ENCODE results near the gene SCCPDH. TPM values are rescaled to one million over a fixed set of nuclear protein-coding genes. Genes with fewer than 3 reads are reported as not detected.
A peak's percentile ranks its signal among the peaks of the same experiment; 100 is the strongest.

SCCPDH gene
- total and polyA plus RNA-seq, 2 of the 13 experiments (the other 11 are each of a cell fraction or from before 2014, with no cell fraction given): 36.7 to 62.3 TPM

DNA sequence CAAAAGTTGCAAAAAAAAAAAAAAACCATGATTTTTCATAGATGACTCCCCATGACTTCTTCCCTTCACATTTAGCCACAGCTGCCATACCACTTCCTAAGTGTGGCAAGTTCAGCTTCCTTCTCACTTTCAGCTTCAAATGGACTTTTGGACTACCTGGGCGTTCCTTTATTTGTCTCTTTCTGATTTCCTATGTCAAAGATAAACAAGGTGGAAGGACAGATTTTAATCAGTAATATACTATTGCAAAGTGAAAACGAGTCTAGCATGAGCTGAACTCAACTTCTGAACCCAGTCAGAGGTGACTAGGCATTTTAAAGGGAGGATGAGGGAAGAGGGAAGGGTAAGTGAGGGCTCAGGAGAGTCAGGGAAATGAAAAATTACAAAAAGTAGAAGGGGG is 14.4 kb upstream of the SCCPDH start (continued):
- peak; percentile 70; the same call in 1 of the 2 replicates for TF ChIP-seq SOX5 (CRISPR knock-in tag; IDR thresholded peaks at IDR 0.05; ENCODE audit: borderline replicate concordance)
- TF ChIP-seq DR1 (CRISPR knock-in tag; IDR thresholded peaks at IDR 0.05): no peak
- TF ChIP-seq RCOR2 (CRISPR knock-in tag; IDR thresholded peaks at IDR 0.05): peak; percentile 83
- TF ChIP-seq ZNF205 (CRISPR knock-in tag; IDR thresholded peaks at IDR 0.05): no peak
- TF ChIP-seq, protein P1, sequence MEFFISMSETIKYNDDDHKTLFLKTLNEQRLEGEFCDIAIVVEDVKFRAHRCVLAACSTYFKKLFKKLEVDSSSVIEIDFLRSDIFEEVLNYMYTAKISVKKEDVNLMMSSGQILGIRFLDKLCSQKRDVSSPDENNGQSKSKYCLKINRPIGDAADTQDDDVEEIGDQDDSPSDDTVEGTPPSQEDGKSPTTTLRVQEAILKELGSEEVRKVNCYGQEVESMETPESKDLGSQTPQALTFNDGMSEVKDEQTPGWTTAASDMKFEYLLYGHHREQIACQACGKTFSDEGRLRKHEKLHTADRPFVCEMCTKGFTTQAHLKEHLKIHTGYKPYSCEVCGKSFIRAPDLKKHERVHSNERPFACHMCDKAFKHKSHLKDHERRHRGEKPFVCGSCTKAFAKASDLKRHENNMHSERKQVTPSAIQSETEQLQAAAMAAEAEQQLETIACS (CRISPR knock-in tag; IDR thresholded peaks at IDR 0.05): no peak
- TF ChIP-seq ATRX (CRISPR knock-in tag; IDR thresholded peaks at IDR 0.05; ENCODE audit: borderline replicate concordance): no peak
- TF ChIP-seq, protein P2, sequence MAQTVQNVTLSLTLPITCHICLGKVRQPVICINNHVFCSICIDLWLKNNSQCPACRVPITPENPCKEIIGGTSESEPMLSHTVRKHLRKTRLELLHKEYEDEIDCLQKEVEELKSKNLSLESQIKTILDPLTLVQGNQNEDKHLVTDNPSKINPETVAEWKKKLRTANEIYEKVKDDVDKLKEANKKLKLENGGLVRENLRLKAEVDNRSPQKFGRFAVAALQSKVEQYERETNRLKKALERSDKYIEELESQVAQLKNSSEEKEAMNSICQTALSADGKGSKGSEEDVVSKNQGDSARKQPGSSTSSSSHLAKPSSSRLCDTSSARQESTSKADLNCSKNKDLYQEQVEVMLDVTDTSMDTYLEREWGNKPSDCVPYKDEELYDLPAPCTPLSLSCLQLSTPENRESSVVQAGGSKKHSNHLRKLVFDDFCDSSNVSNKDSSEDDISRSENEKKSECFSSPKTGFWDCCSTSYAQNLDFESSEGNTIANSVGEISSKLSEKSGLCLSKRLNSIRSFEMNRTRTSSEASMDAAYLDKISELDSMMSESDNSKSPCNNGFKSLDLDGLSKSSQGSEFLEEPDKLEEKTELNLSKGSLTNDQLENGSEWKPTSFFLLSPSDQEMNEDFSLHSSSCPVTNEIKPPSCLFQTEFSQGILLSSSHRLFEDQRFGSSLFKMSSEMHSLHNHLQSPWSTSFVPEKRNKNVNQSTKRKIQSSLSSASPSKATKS (CRISPR knock-in tag; IDR thresholded peaks at IDR 0.05): no peak
- no peak for TF ChIP-seq ZNF282 (IDR thresholded peaks at IDR 0.05; ENCODE audit: partially characterized antibody)
- TF ChIP-seq BHLHE40 (IDR thresholded peaks at IDR 0.05; ENCODE audit: low read length): no peak
- TF ChIP-seq, protein P3, sequence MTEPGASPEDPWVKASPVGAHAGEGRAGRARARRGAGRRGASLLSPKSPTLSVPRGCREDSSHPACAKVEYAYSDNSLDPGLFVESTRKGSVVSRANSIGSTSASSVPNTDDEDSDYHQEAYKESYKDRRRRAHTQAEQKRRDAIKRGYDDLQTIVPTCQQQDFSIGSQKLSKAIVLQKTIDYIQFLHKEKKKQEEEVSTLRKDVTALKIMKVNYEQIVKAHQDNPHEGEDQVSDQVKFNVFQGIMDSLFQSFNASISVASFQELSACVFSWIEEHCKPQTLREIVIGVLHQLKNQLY (CRISPR knock-in tag; IDR thresholded peaks at IDR 0.05): 0 out of 2 replicates have a peak, but pooled peaks have one; percentile 15
- TF ChIP-seq KLF12 (CRISPR knock-in tag; IDR thresholded peaks at IDR 0.05; ENCODE audit: borderline replicate concordance): no peak; the same call in 1 of the 2 replicates
- no peak for TF ChIP-seq ZNF430 (CRISPR knock-in tag; IDR thresholded peaks at IDR 0.05)
- peak; percentile 92 for TF ChIP-seq NFE2L2 (IDR thresholded peaks at IDR 0.05; ENCODE audit: low read length)
- no peak for TF ChIP-seq TOPORS (CRISPR knock-in tag; IDR thresholded peaks at IDR 0.05)
- TF ChIP-seq FOXA3 (CRISPR knock-in tag; IDR thresholded peaks at IDR 0.05): peak; percentile 93
- TF ChIP-seq SMAD3 (CRISPR knock-in tag; IDR thresholded peaks at IDR 0.05): no peak
- no peak for TF ChIP-seq ZNF577 (CRISPR knock-in tag; IDR thresholded peaks at IDR 0.05; ENCODE audit: borderline replicate concordance, low read depth)
- peak; percentile 55; the same call in 1 of the 2 replicates for TF ChIP-seq FOXA1 (IDR thresholded peaks at IDR 0.05)
- peak; percentile 87 for TF ChIP-seq FOXA1 (CRISPR knock-in tag; IDR thresholded peaks at IDR 0.05)
- TF ChIP-seq KDM1A (CRISPR knock-in tag; IDR thresholded peaks at IDR 0.05): no peak
- TF ChIP-seq, protein P4, sequence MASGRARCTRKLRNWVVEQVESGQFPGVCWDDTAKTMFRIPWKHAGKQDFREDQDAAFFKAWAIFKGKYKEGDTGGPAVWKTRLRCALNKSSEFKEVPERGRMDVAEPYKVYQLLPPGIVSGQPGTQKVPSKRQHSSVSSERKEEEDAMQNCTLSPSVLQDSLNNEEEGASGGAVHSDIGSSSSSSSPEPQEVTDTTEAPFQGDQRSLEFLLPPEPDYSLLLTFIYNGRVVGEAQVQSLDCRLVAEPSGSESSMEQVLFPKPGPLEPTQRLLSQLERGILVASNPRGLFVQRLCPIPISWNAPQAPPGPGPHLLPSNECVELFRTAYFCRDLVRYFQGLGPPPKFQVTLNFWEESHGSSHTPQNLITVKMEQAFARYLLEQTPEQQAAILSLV (CRISPR knock-in tag; IDR thresholded peaks at IDR 0.05; ENCODE audit: borderline replicate concordance): no peak
- TF ChIP-seq KDM5A (IDR thresholded peaks at IDR 0.05; ENCODE audit: borderline replicate concordance, low read length): no peak
- TF ChIP-seq, protein P5, sequence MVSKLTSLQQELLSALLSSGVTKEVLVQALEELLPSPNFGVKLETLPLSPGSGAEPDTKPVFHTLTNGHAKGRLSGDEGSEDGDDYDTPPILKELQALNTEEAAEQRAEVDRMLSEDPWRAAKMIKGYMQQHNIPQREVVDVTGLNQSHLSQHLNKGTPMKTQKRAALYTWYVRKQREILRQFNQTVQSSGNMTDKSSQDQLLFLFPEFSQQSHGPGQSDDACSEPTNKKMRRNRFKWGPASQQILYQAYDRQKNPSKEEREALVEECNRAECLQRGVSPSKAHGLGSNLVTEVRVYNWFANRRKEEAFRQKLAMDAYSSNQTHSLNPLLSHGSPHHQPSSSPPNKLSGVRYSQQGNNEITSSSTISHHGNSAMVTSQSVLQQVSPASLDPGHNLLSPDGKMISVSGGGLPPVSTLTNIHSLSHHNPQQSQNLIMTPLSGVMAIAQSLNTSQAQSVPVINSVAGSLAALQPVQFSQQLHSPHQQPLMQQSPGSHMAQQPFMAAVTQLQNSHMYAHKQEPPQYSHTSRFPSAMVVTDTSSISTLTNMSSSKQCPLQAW (CRISPR knock-in tag; IDR thresholded peaks at IDR 0.05): peak; percentile 49
- TF ChIP-seq FOXP1 (IDR thresholded peaks at IDR 0.05): no peak
- peak; percentile 68; the same call in 1 of the 2 replicates for TF ChIP-seq FOXP1 (CRISPR knock-in tag; IDR thresholded peaks at IDR 0.05)
- TF ChIP-seq, protein P6, sequence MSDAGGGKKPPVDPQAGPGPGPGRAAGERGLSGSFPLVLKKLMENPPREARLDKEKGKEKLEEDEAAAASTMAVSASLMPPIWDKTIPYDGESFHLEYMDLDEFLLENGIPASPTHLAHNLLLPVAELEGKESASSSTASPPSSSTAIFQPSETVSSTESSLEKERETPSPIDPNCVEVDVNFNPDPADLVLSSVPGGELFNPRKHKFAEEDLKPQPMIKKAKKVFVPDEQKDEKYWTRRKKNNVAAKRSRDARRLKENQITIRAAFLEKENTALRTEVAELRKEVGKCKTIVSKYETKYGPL (CRISPR knock-in tag; IDR thresholded peaks at IDR 0.05): no peak
- TF ChIP-seq BRD4 (CRISPR knock-in tag; IDR thresholded peaks at IDR 0.05): no peak
- TF ChIP-seq MYNN (CRISPR knock-in tag; IDR thresholded peaks at IDR 0.05; ENCODE audit: low read depth): no peak

Measured in HepG2 (cell line).